ENCODE results near the gene ACTR3.
"Not testable (repeated sequence)": the region's sequence is repeated elsewhere in the genome, so short reads cannot be mapped to it uniquely, and the experiment has no call there.

ACTR3 gene

DNA sequence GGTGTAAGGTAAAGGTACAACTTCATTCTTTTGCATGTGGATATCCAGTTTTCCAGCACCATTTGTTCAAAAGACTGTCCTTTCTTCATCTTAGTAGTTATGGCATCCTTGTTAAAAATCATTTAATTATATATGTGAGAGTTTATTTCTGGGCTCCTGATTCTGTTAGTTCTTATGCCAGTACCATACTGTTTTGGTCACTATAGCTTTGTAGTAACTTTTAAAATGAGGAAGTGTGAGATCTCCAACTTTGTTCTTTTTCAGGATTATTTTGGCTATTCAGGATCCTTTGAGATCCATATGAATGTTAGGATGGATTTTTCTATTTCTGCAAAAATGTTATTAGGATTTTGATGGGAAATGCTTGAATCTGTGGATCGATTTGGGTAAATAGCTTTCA, 16.8 kb downstream of the ACTR3 start:
- no peak for DNase-seq

GRCh38 chr2:113907297-113907696, 17.4 kb downstream of the ACTR3 start:
- no peak for DNase-seq

GRCh38 chr2:113910110-113910717, 20.3 kb downstream of the ACTR3 start:
- peak in 1 of 2 donors; percentile 33 for DNase-seq

DNA sequence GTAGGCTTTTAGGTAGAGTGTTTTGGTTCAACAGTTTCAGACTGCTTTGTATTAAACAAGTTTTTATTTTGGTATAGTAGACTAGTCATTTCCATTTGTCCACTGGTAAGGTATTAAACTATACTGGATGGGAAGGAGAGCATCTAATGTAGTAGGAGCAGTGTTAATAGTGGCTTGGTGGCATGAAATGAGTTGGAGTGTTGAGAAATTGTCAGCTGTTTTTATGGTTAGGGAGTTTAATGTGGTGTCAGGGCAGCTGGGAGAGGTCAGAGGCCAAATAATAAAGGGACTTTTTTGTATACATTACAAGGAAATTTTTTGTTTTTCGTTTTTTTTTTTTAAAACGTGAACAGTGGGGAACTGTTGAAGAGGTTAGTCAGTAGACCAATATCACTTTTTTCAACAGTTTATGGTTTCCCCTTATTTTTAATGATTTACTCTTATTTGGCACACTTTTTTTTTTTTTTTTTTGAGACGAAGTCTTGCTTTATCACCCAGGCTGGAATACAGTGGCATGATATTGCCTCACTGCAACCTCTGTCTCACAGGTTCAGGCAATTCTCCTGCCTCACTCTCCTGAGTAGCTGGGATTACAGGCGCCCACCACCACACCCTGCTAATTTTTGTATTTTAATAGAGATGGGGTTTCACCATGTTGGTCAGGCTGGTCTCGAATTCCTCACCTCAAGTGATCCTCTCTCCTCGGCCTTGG, 21.2 kb downstream of the ACTR3 start:
- no peak for DNase-seq

GRCh38 chr2:113915082-113915819, 25.4 kb downstream of the ACTR3 start:
- no peak for DNase-seq

GRCh38 chr2:113918229-113918628, 28.3 kb downstream of the ACTR3 start:
- DNase-seq, result no peak

DNA sequence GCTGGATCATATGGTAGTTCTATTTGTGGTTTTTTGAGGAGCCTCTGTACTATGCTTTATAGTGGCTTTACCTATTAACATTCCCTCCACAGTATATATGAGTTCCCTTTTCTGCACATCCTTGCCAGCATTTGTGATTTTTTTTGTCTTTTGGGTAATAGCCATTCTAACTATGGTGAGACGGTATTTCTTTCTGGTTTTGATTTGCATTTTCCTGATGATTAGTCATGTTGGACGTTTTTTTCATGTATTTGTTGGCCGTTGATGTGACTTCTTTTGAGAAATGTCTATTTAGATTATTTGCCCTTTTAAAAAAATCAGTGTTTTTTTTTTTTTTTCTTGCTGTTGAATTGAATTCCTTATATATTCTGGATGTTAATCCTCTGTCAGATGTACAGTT, 31.1 kb downstream of the ACTR3 start:
- DNase-seq, result no peak

GRCh38 chr2:113922335-113922734, 32.4 kb downstream of the ACTR3 start:
- DNase-seq, result no peak

DNA sequence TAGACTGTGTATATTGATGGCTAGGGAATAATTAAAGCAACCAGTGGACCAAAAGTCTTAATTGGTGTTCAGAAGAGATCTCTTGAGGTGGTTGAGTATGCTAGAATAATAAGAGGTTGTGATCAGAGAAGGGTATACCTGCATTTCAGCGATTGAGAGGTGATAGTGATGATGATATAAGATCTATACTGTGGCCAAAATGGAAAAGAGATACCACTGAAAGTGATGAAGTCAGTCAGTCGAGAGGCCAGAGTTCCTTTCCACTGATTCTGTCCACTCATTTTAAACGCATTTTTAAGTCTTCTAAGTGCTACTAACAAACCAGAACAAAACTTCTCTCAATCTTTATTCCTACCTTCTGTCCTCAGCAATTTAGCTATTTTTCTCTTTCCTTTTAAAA, 32.9 kb downstream of the ACTR3 start:
- no peak for DNase-seq

DNA sequence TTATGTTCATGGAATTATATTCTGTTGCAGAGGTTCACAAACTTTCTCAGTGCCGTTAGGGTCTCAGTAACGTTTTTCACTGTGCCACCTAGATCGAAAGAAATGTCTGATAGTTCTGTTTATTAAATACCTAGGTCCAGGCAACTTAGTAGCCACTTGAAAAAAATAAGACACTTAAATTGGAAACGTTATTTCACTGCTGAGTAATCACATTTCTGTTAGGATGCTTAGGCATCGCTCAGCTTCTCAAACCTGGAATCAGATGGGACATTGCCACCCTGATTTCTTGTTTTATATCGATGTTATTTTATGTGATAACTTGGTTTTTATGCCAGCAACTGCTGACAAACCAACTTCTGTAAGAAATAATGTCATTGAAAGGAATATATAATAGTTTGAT, 36.0 kb downstream of the ACTR3 start:
- DNase-seq, result no peak

DNA sequence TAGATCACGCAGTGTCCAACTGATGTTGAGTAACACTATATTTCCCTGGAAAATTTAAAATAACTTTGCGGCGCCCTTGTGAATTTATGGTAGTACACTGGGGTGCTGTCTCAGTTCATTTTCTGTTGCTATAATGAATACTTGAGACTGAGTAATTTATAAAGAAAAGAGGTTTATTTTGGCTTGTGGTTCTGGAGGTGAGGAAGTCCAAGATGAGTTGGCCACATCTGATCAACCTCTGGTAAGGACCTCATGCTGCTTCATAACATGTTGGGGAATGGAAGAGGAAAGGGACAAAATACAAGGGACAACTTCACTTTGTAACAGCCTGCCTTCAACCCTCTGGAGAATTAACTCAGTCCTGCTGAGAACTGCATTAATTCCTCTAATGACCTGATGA, 36.4 kb downstream of the ACTR3 start:
- DNase-seq, result no peak

DNA sequence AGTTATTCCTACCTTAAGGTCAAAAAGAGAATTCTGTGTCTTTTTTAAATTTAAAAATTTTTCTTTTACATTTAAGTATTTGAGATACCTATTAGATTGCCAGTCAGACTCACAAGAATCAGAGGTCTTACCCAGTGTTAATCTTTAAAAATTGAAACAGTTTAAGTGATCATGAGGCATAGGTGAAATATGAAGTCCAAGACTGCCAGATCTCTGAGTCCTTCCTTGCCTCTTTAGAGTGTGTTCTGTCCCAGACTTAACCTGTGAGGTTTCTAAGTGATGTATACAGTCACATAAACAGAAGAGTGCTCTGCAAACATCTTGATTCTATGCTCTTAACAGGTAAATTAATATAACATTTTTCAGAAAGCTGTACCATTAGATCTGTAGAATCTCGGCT, 40.6 kb downstream of the ACTR3 start:
- DNase-seq, result no peak

DNA sequence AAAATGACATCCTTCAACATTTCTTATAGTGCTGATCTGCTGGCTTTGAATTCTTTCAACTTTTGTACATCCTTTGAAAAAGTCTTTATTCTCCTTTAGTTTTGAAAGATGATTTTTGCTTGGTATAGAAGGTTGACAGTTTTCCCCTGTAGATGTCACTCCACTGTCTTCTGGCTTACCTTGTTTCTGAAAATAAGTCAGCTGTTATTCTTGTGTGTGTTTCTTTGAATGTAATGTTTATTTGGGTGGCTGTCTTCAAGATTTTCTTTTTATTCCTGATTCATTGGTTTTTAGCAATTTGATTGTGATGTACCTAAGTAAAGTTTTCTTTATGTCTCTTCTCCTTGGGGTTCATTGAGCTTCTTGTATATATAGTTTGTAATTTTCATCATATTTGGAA, 47.6 kb downstream of the ACTR3 start:
- DNase-seq, result no peak

DNA sequence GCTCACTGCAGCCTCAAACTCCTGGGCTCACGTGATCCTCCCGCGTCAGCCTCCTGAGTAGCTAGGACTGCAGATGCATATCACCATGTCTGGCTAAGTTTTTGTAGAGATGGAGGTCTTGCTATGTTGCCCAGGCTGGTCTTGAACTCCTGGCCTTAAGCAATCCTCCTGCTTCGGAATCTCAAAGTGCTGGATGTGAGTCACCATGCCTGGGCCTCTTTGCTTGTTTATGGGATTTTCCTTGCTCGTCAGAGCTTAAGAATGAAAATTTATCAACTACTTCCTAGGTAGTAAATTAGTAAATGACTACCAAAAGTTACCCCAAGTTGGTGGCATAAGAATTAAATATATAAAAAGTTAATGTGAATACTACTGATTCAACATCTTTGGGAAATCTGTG, 51.0 kb downstream of the ACTR3 start:
- DNase-seq, result no peak

- DNase-seq, result not testable (repeated sequence)
Measured at GRCh38 chr2:113945784-113946183, 55.9 kb downstream of the ACTR3 start.

DNA sequence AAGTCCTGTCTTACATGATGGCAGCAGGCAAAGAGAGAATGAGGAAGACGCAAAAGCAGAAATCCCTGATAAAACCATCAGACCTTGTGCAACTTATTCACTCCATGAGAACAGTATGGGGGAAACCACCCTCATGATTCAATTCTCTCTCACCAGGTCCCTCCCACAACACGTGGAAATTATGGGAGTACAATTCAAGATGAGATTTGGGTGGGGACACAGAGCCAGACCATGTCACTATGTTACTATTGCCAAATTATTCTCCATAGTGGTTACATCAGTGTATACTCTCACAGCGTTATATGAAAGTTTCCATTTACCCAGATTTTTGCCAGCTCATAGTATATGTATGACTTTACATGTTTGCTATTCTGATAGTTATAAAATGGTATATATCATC, 61.0 kb downstream of the ACTR3 start:
- peak in 1 of 2 donors; percentile 3 for DNase-seq

GRCh38 chr2:113961000-113961399, 71.1 kb downstream of the ACTR3 start:
- DNase-seq, result no peak

GRCh38 chr2:113962692-113963480, 73.0 kb downstream of the ACTR3 start:
- no peak for DNase-seq

- DNase-seq, result no peak
Measured at GRCh38 chr2:113963965-113964364, 74.1 kb downstream of the ACTR3 start.

DNA sequence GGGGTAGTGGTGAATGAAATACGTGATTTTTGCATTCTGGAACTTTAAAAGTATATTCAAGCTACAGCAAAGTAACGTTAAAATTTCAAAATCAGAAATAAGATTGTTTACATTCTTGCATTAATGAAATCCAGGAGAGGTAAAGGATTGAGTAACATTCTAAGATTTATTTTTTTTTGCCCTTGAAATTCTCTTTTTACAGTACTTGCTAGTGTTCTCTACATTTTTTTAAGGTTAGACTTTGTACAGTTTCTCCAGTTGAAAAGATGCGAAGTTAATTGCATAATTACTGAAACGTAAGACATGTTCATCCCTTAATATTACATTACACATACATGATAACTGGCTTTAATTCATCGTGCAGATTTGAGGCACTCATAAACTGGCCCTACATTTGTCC, 74.5 kb downstream of the ACTR3 start:
- no peak for DNase-seq

DNA sequence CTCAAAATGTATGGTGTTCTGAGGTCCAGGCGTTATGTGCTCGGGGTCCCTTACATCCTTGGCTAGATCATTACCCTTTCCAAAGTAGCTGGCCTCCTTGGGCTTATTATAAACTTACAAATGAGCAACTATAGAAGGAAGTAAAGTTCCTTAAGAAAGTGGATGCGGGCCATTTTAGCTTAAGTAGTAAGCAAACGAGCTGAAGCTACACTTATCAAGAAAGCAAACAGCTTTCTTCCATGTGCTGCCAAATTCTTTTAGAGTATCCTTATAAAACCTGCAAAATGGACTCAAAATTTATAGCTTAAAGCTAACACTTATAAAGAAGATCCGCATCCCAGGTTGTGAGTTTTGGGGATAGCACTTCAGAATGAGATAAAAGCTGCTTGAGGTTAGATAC, 75.3 kb downstream of the ACTR3 start:
- DNase-seq, result no peak

- peak; percentile 13 to 39 for DNase-seq
Measured at GRCh38 chr2:113965644-113966043, 75.8 kb downstream of the ACTR3 start.

DNA sequence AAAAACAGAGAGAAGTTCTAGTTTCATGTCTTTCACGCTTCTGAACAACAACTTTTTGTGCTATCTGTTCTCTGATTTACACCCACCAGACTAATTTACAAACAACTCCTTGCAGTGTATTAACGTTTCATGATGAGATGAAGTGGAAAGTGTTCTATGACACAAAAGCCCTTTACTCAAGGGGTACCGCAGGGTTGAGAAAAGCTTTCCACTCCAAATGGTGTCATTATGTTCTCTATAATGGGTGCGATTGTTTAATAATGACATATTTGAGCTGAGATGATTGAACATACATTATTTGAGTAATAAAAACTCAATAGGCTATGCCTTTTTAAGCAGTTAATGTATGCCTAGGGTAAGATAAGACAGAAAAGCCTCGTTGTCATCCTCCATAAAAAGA, 76.3 kb downstream of the ACTR3 start:
- DNase-seq, result no peak

All from CD4-positive, alpha-beta T cell treated with Interferon alpha-2 for 1 hour (primary cell).